22Rv1 (cell line): ENCODE results near the gene GALNT17.

Experiments used
- ZFX ChIP-seq: fragments of 450-650 bp; IDR thresholded peaks from 2 replicates; pipeline ENCODE4 v1.6.1; 2017; ENCODE audit warnings: antibody characterized with exemption, borderline replicate concordance
- TF ChIP-seq, protein P1 (sequence below): fragments of 450-650 bp; IDR thresholded peaks from 2 replicates; pipeline ENCODE4 v1.5.1; 2017; ENCODE audit warnings: mild to moderate bottlenecking

DNA sequence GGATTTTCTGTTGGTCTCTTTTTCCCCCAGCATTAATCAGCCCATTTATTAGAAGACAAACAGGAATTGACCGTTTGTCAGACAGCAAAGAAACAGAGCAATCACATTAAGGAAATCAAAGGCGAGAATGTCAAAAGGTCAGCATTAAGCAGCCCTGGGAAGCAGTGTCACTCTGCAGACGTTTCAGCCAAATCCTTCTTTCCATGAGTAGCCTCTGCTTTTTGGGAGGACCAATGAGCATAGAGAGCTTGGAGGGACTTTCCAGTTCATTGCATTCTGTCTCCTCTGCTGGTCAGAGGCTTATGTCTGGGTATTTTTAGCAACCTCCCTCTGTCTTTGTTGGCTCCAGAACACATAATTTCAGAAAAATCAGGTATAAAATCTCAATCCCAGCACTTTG is 481.4 kb downstream of the GALNT17 start:
- TF ChIP-seq, protein P1, sequence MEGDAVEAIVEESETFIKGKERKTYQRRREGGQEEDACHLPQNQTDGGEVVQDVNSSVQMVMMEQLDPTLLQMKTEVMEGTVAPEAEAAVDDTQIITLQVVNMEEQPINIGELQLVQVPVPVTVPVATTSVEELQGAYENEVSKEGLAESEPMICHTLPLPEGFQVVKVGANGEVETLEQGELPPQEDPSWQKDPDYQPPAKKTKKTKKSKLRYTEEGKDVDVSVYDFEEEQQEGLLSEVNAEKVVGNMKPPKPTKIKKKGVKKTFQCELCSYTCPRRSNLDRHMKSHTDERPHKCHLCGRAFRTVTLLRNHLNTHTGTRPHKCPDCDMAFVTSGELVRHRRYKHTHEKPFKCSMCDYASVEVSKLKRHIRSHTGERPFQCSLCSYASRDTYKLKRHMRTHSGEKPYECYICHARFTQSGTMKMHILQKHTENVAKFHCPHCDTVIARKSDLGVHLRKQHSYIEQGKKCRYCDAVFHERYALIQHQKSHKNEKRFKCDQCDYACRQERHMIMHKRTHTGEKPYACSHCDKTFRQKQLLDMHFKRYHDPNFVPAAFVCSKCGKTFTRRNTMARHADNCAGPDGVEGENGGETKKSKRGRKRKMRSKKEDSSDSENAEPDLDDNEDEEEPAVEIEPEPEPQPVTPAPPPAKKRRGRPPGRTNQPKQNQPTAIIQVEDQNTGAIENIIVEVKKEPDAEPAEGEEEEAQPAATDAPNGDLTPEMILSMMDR, result no peak
- TF ChIP-seq ZFX, result no peak
